Colonic mucosa (tissue), 4 donors: Measurements from ENCODE around the gene SULF2. TPM values are rescaled to one million over a fixed set of nuclear protein-coding genes. Genes with fewer than 3 reads are reported as not detected.

Experiments used
- DNase-seq: peaks from one replicate; pipeline ENCODE4 v3.0.0-alpha.2; 2020
- H3K27ac ChIP-seq: fragments of 200-600 bp; one replicate; pipeline ENCODE4 v1.8.0; 2021
- H3K27me3 ChIP-seq: fragments of 200-600 bp; one replicate; pipeline ENCODE4 v1.8.0; 2021
- H3K36me3 ChIP-seq: fragments of 200-600 bp; one replicate; pipeline ENCODE4 v1.8.0; 2021
- H3K4me1 ChIP-seq: fragments of 200-600 bp; one replicate; pipeline ENCODE4 v1.8.0; 2021; ENCODE audit warnings: mild to moderate bottlenecking
- H3K4me3 ChIP-seq: fragments of 200-600 bp; one replicate; pipeline ENCODE4 v1.8.0; 2021
- H3K9ac ChIP-seq, 2 donors: one replicate each; pipeline ENCODE4 v1.7.0; 2013; ENCODE audit warnings: control low read depth in 2 of 2, low read depth in 2 of 2, low read length in 2 of 2
- H3K9me3 ChIP-seq: fragments of 200-600 bp; one replicate; pipeline ENCODE4 v1.8.0; 2021
- CTCF ChIP-seq: fragments of 200-600 bp; IDR thresholded peaks from one replicate; pipeline ENCODE4 v1.8.0; 2022; ENCODE audit warnings: antibody characterized with exemption, mild to moderate bottlenecking
- intact Hi-C: fragments of 100-400 bp; cut with DNase I; formaldehyde crosslinking; loops from one replicate; pipeline ENCODE4 v1.14.1; 2022
- total RNA-seq, 2 donors: library from RNA; stranded (reverse); fragmentation: NEBNext Ultra II Directional in 1 of 2; extraction: Animal tissue kit (Norgen Biotek cat#: 25700) in 1 of 2; gene quantifications; one replicate each; pipeline ENCODE4 v1.2.1, GENCODE V29; 2021
- donor health status: healthy.
- donor health status: DM: no; HTN: no; CAD: no.
- donor health status: DM: no; HTN: no; CAD: no.

SULF2 gene
- total RNA-seq, 2 donors from 2014 or later: 97.9 to 153 TPM

- H3K27me3 ChIP-seq: no peaks in the 10 kb centered on the region
- no peaks in the 10 kb centered on the region for H3K9me3 ChIP-seq
- DNase-seq: no peak
- no peak overlapping the region for H3K27ac ChIP-seq
- H3K36me3 ChIP-seq: no peaks in the 10 kb centered on the region
- no peak overlapping the region for H3K4me3 ChIP-seq
- peaks cover 8% of the 10 kb centered on the region for H3K4me1 ChIP-seq
- no peak overlapping the region for H3K9ac ChIP-seq
- TF ChIP-seq CTCF: no peak
- intact Hi-C loops: loop anchor here (5.0 kb wide), 1 partner anchor 54 kb away; no protein-coding TSS in a partner anchor
Measured at GRCh38 chr20:47780720-47781389, 4.4 kb downstream of the SULF2 start.

GRCh38 chr20:47778398-47779354 lies 6.6 kb downstream of the SULF2 start:
- no peak for DNase-seq
- Histone ChIP-seq H3K9me3 (no peaks in the 10 kb centered on the region), H3K4me1 (peaks cover 9% of the 10 kb centered on the region), H3K27ac (no peak overlapping the region), H3K27me3 (no peaks in the 10 kb centered on the region), H3K4me3 (no peak overlapping the region), H3K9ac (no peak overlapping the region), H3K36me3 (no peaks in the 10 kb centered on the region)
- intact Hi-C loops: no loop called here
- no peak for TF ChIP-seq CTCF

- Histone ChIP-seq H3K27ac (peak overlapping the region; percentile 26), H3K4me1 (peaks cover 12% of the 10 kb centered on the region)
- no peak for TF ChIP-seq CTCF
Measured at GRCh38 chr20:47777220-47777619, 8.1 kb downstream of the SULF2 start.

GRCh38 chr20:47776639-47777038 lies 8.6 kb downstream of the SULF2 start:
- Histone ChIP-seq H3K4me3 (no peak overlapping the region), H3K27me3 (no peaks in the 10 kb centered on the region), H3K27ac (peak overlapping the region; percentile 26), H3K4me1 (peaks cover 12% of the 10 kb centered on the region), H3K36me3 (no peaks in the 10 kb centered on the region), H3K9me3 (no peaks in the 10 kb centered on the region), H3K9ac (peak overlapping the region in 1 of 2 donors; percentile 59)
- no peak for TF ChIP-seq CTCF
- intact Hi-C loops: no loop called here
- no peak for DNase-seq

More at GRCh38 chr20:47777220-47777619, 8.1 kb downstream of the SULF2 start:
- H3K36me3 ChIP-seq: no peaks in the 10 kb centered on the region
- H3K9me3 ChIP-seq: no peaks in the 10 kb centered on the region
- no peak for DNase-seq
- peak overlapping the region in 1 of 2 donors; percentile 59 for H3K9ac ChIP-seq
- H3K4me3 ChIP-seq: no peak overlapping the region
- intact Hi-C loops: no loop called here
- H3K27me3 ChIP-seq: no peaks in the 10 kb centered on the region

- H3K4me3 ChIP-seq: no peak overlapping the region
- no peak for TF ChIP-seq CTCF
- no peaks in the 10 kb centered on the region for H3K36me3 ChIP-seq
- no peak for DNase-seq
- peaks cover 12% of the 10 kb centered on the region for H3K4me1 ChIP-seq
- H3K9me3 ChIP-seq: no peaks in the 10 kb centered on the region
- no peak overlapping the region for H3K27ac ChIP-seq
- intact Hi-C loops: no loop called here
- no peaks in the 10 kb centered on the region for H3K27me3 ChIP-seq
- H3K9ac ChIP-seq: no peak overlapping the region
Measured at GRCh38 chr20:47775841-47776240, 9.4 kb downstream of the SULF2 start.
